HUES6 (cell line): ENCODE data around the gene TBCCD1.
"Not testable (repeated sequence)": the region's sequence is repeated elsewhere in the genome, so short reads cannot be mapped to it uniquely, and the experiment has no call there.

Source experiments
- H3K27ac ChIP-seq: 2 replicates; pipeline ENCODE4 v1.7.0; 2013; ENCODE audit warnings: low read depth, mild to moderate bottlenecking, low read length, inconsistent platforms
- H3K27me3 ChIP-seq: 2 replicates; pipeline ENCODE4 v1.6.1; 2013; ENCODE audit warnings: low read length; ENCODE audit not compliant: control insufficient read depth, insufficient read depth
- H3K36me3 ChIP-seq: 2 replicates; pipeline ENCODE4 v1.6.1; 2013; ENCODE audit warnings: low read length; ENCODE audit not compliant: control insufficient read depth, insufficient read depth
- H3K4me1 ChIP-seq: 2 replicates; pipeline ENCODE4 v1.6.1; 2013; ENCODE audit warnings: low read length; ENCODE audit not compliant: control insufficient read depth, insufficient read depth
- H3K4me3 ChIP-seq: 2 replicates; pipeline ENCODE4 v1.5.1; 2013; ENCODE audit warnings: low read depth, low read length
- H3K9ac ChIP-seq: one replicate; pipeline ENCODE4 v1.6.1; 2013; ENCODE audit warnings: mild to moderate bottlenecking, low read length
- H3K9me3 ChIP-seq: 2 replicates; pipeline ENCODE4 v1.6.1; 2013; ENCODE audit warnings: low read depth, low read length; ENCODE audit not compliant: control insufficient read depth, insufficient read depth

Gene TBCCD1

DNA sequence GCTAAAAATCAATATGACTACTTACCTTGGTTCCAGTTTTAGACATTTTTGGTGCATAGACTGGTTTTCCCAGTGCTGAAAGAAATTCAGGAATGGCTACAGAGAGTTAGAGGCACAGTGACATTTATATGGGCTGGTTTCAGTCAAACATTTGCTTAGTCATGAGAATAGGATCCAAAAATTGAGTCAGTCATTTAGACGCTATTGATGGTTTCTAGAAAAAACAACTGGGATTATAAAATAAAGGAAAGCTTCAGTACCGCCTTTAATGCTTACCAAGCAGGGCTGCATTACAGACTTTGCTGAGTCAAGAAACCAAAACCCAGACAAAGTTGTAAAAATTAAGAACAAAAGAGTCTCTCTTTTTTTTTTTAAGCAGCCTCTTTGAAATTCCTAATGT is 22.9 kb downstream of the TBCCD1 start, which contains the start of gene CRYGS:
Gene CRYGS (minus strand): TSS at position 100 of the 400 bp plus-strand sequence. CDS start 54 bp downstream, at position 46.
- Histone ChIP-seq H3K4me1 (peaks cover 3% of the 10 kb centered on the region; the same call in 1 of the 2 replicates), H3K36me3 (peaks cover 3% of the 10 kb centered on the region; the same call in 1 of the 2 replicates), H3K4me3 (no peak within 1 kb of the TSS), H3K27me3 (no peaks in the 10 kb centered on the region), H3K9ac (no peak within 1 kb of the TSS), H3K9me3 (no peaks in the 10 kb centered on the region), H3K27ac (no peak within 1 kb of the TSS)

DNA sequence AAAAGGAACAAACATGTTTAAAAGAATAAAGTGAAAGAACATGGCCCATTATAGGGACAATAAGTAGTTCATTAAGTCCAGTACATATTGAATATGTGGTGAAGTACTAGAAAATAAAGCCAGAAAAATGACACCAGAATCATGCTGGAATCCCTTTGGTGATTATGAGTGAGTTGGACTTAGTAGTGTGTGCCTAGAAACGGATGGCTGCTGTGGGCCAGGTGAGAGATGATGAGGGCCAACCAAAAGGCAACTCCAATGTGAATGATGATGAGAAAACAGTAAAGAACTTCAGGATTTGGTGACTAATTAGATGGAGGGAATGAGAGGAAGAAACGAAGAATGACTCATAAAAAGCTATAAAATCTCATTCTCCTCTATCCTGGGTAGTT is 26.3 kb downstream of the TBCCD1 start:
- no peak overlapping the region for H3K27ac ChIP-seq
- H3K9me3 ChIP-seq = no peaks in the 10 kb centered on the region
- H3K4me3 ChIP-seq = no peak overlapping the region
- H3K9ac ChIP-seq = no peak overlapping the region
- no peaks in the 10 kb centered on the region for H3K27me3 ChIP-seq
- H3K4me1 ChIP-seq = peaks cover 3% of the 10 kb centered on the region
- no peaks in the 10 kb centered on the region for H3K36me3 ChIP-seq

DNA sequence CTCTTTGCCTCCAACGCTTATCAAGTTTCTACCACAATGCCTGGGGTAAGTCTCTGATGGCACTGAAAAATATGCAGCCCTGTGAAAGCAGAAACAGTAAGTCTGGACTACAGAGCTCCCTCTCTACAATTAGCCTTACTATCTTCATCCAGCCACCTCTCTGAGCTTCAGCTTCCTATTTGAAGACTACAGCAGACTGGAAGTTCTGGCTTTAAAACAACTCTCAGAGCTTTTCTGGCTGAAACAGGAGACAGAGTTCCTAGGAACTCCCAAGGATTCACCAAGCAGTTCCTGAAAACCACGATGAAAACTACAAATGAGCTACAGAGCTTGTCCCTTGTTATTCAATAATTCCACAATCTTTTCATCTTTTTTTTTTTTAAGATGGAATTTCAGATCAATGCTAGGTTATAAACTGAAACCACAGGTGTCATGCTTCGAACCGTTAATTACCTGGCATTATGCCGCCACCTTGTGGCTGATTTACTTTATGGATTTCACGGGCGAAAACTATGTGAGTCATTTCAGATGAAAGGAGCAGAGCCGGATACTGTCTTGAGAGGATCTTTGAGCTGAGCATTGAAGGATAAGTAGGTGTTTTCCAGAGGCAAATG is 26.8 kb downstream of the TBCCD1 start:
- Histone ChIP-seq H3K4me3 (no peak overlapping the region), H3K36me3 (no peaks in the 10 kb centered on the region), H3K9ac (no peak overlapping the region), H3K27me3 (no peaks in the 10 kb centered on the region), H3K4me1 (peaks cover 3% of the 10 kb centered on the region), H3K9me3 (no peaks in the 10 kb centered on the region), H3K27ac (no peak overlapping the region)

DNA sequence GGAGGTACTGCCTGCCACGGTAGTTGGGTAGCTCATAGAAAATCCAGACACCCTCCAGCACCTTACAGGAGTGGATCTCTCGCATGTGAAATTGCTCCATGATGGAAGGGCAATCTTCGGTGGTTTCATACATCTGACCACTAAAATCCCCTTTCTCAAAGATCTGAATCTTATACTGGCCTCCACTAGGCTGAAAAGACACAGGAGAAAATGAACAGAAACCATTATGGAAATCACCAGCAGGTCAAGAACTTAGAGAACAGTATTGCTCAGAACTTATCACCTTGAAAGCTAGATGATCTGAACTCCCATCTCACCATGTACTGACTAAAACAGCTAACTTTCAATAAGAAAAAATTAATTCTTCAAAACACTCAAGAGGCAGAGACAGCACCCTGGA is 28.4 kb downstream of the TBCCD1 start:
- Histone ChIP-seq H3K36me3 (no peaks in the 10 kb centered on the region), H3K4me1 (peaks cover 3% of the 10 kb centered on the region), H3K9ac (no peak overlapping the region), H3K4me3 (no peak overlapping the region), H3K27me3 (no peaks in the 10 kb centered on the region), H3K9me3 (no peaks in the 10 kb centered on the region), H3K27ac (no peak overlapping the region)

DNA sequence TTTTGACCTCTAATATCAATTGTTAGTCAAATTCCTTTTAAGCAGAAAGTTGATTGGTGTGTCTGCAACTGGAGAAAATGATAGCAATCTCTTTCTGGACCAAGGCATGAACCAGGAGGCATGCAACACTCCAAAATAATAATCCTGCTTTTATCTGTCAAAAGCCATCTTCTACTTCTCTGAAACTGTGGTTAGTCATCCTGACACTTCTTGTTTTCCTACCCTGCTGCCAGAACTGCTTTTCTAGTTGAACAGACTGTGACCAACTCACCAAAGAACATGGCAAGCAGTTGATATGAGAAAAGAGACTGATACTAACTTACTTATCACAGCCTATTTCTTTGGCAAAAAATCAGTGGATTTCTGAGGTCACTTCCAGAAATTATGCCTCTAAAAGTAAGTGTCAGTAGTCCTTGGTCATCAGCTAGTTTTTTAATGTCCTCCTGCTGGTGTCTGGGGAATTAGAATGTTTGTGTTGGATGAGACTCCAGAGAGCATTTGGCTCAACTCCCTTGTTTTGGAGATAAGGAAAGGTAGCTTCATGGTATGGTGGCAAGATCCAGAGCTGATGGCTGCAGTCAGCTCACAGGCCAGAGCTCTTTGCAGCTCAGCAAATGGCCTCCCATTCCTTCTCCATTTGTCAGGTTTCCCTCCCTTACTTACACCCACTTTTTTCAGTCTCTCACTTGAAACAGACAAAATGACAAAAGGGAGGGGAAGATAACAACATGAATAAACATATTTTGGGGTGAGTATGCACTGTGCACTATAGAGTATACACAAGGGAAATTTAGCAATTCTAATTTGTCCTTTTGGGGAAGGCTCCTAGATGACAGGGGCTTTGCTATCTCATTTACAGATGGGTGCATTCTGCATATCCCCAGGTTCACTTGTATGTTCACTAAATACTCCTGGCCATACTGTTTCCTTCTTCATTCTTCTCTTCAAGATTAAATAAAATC is 30.0 kb downstream of the TBCCD1 start:
- Histone ChIP-seq H3K4me1 (peaks cover 8% of the 10 kb centered on the region), H3K27me3 (no peaks in the 10 kb centered on the region), H3K27ac (no peak overlapping the region), H3K36me3 (no peaks in the 10 kb centered on the region), H3K9me3 (no peaks in the 10 kb centered on the region), H3K9ac (no peak overlapping the region), H3K4me3 (no peak overlapping the region)

DNA sequence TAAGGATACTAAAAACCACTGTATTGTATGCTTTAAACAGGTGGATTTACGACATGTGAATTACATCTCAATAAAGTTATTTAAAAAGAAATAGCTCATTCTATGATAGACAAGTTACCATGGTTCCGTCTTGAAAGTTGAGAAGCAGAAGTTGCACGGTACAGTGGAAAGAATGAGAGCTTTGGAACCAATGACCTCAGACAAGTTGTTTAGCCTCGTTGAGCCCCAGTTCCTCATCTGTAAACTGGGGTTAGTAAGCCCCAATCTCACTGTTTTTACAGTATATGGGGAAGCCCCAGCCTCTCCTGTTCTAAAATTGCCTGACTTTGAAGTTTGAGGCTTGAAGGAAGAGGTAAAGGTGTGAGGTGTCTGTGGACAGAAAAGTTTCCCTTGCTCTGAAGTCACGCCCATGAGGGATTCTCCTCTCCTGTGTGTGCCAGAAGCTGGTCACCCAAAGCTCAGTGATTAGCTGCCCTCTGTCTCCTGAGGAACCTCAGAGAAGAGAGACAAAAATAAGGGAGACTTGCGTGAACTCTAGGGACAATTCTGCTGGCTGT is 32.9 kb downstream of the TBCCD1 start:
- Histone ChIP-seq H3K9me3 (no peaks in the 10 kb centered on the region), H3K27ac (no peak overlapping the region), H3K4me1 (peaks cover 11% of the 10 kb centered on the region), H3K9ac (no peak overlapping the region), H3K4me3 (no peak overlapping the region), H3K36me3 (no peaks in the 10 kb centered on the region), H3K27me3 (no peaks in the 10 kb centered on the region)

DNA sequence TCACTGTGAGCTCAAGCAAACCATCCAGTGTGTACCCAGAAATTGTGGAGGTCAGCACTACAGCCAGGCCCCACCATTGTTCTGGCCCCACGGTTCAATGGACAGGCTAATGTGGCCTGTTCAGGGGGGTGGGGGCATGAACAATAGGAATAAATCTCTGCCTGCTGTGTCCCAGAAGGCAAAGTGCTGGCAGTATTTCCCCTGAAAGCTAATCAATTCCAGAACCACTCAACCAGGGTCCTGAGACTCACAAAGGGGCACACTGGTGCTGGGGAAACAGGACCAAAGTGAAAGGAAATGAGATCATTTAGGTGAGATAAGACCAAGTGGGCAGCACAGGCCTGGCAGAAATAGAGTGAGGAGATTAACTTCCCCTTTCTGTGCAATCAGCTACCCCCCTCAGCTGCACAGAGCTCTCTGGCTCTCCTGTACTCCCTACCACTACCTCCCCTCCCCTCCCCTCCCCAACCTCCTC is 34.5 kb downstream of the TBCCD1 start:
- no peak overlapping the region for H3K4me3 ChIP-seq
- 0 out of 2 replicates have a peak overlapping the region, but pooled peaks have one; percentile 34 for H3K27ac ChIP-seq

DNA sequence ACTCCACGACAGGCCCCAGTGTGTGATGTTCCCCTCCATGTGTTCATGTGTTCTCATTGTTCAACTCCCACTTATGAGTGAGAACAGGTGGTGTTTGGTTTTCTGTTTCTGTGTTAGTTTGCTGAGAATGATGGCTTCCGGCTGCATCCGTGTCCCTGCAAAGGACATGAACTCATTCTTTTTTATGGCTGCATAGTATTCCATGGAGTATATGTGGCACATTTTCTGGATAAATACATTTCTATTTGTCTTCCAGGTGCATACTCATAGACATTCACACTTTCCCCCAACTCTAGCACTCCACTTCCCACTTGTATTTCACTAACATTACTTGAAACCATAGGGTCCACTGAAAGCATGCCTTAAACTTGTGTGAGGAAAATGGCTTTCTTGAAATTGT is 35.4 kb downstream of the TBCCD1 start:
- H3K9ac ChIP-seq, H3K4me3 ChIP-seq, H3K9me3 ChIP-seq, H3K36me3 ChIP-seq, H3K27me3 ChIP-seq, H3K27ac ChIP-seq: not testable (repeated sequence)
- peaks cover 11% of the 10 kb centered on the region for H3K4me1 ChIP-seq

More for the DNA sequence above, 34.5 kb downstream of the TBCCD1 start:
- Histone ChIP-seq H3K9ac (peak overlapping the region; percentile 43), H3K27me3 (no peaks in the 10 kb centered on the region), H3K36me3 (no peaks in the 10 kb centered on the region), H3K9me3 (no peaks in the 10 kb centered on the region), H3K4me1 (peaks cover 11% of the 10 kb centered on the region)

DNA sequence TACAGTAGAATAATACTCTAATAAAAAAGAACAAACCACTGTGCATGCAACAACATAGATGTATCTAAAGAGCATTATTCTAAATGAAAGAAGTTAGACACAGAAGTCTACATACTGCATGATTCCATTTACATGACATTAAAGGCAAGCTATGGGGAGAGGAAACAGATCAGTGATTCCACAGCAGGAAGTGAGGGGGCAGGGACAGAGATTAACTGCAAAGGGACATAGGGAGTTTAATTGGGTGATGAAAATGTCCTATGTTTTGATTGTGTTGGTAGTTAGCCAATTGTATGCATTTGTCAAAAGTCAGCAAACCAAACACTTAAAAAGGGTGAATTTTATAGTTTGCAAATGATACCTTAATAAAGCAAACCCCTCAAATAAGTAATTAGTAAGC is 36.7 kb downstream of the TBCCD1 start:
- no peaks in the 10 kb centered on the region for H3K27me3 ChIP-seq
- H3K9ac ChIP-seq = no peak overlapping the region
- no peaks in the 10 kb centered on the region for H3K9me3 ChIP-seq
- no peak overlapping the region for H3K4me3 ChIP-seq
- no peaks in the 10 kb centered on the region for H3K36me3 ChIP-seq
- no peak overlapping the region for H3K27ac ChIP-seq
- H3K4me1 ChIP-seq = peaks cover 11% of the 10 kb centered on the region

DNA sequence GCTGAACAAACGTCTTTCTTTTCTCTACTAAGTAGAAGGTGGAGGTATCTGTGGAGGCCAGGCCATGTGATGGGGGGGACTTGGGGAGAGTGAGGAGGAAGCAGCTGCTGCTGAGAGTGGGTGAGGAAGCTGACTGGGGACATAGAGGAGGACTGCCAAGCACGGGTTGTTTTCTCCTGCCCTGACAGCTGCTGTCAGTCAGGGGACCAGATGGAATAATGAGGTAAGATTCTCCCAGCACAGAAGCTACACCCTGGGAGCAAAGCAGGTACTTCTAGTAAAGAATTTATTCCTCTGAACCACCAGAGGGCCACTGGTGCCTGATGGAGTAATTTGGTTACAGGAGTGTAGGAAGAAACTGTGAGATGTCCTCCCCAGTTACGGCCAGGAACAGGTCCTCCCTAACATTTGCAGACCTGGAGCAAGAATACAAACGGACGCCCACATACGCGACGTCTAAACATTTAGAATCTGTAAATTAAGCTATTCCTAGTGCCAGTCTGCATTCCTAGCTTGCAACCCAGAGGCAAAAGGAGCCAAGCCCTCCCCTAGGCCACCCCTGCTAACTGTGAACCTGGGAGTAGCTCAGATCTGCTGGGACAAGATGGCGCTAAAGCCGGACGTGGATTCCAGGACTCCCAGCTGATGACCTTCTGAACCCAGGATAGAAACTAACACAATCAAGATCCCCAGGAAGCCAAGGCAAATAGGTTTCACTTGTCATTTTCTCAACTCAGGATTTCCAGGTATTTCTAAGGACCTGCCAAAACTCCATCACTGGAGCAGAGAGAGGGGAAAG is 37.7 kb downstream of the TBCCD1 start:
- Histone ChIP-seq H3K4me1 (peaks cover 11% of the 10 kb centered on the region), H3K9me3 (no peaks in the 10 kb centered on the region), H3K9ac (no peak overlapping the region), H3K27ac (no peak overlapping the region), H3K36me3 (no peaks in the 10 kb centered on the region), H3K4me3 (no peak overlapping the region), H3K27me3 (no peaks in the 10 kb centered on the region)
